ENCODE data around the gene SCAMP2. TPM values are rescaled to one million over a fixed set of nuclear protein-coding genes. Genes with fewer than 3 reads are reported as not detected.
A peak's percentile ranks its signal among the peaks of the same experiment; 100 is the strongest.

Gene SCAMP2
- total RNA-seq, 1 experiment from 2014 or later = 30.1 TPM

DNA sequence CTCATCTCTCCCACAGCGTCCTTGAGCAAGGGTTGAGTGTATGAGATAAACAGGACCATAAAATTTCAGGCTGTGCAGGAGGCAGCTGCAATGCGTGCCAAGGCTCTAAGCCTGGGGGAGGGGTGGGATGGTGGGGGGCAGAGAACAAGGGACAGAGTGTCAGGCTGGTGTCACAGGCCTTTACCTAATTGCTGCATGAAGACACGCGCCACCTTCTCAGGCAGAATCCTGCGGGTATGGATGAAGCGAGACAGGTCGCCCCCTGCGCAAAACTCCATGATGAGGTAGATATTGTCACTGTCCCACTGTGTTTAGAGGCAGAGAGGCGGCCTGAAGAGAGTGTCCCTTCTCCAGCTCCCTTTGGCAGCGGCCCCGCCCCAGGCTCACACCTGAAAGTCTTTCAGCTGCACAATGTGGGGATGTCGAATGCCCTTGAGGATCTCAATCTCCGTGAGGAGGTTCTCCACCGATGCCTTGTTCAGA lies 31.2 kb downstream of the SCAMP2 start:
- peak overlapping the region; percentile 88 for H3K4me2 ChIP-seq (ENCODE audit: low read length)
- ChIA-PET POLR2A (ENCODE audit: unreplicated experiment) (interaction anchor here (0.6 kb wide), 1 partner anchor 510 kb away, joined by 3 read pairs; no protein-coding TSS in a partner anchor), CTCF (interaction anchor here (0.6 kb wide), 1 partner anchor 61 kb away, joined by 3 read pairs; no protein-coding TSS in a partner anchor)
- no peaks in the 10 kb centered on the region for H3K27me3 ChIP-seq (ENCODE audit: low read length)
- peak overlapping the region; percentile 80 for H3K4me3 ChIP-seq (ENCODE audit: low read length)
- H3K9me2 ChIP-seq (replicated peaks; ENCODE audit: low read length) = no peaks in the 10 kb centered on the region
- DNase-seq = no peak
- H2AFZ ChIP-seq (ENCODE audit: low read length) = peak overlapping the region; percentile 88; the same call in 1 of the 2 replicates
- 0 out of 2 replicates have a peak, but pooled peaks cover 5% of the 10 kb centered on the region for H3K79me2 ChIP-seq (ENCODE audit: low read length)
- intact Hi-C loops (cut with micrococcal nuclease) = loop anchor here (10.0 kb wide), 1 partner anchor 63 kb away; the partner anchor contains the start of gene FAM219B
- H3K4me1 ChIP-seq (ENCODE audit: insufficient read depth, low read length) = peaks cover 14% of the 10 kb centered on the region
- TF ChIP-seq EZH2phosphoT487 (IDR thresholded peaks at IDR 0.05; ENCODE audit: borderline replicate concordance, low read length) (no peak), EZH2 (IDR thresholded peaks at IDR 0.05; ENCODE audit: low read length, unreplicated experiment) (no peak)
- H3K9ac ChIP-seq (ENCODE audit: low read length) = peak overlapping the region; percentile 81; the same call in 1 of the 2 replicates
- no peak overlapping the region for H3K27ac ChIP-seq (ENCODE audit: low read length)
- BruUV-seq (replicated peaks) = no TSS peak
- H3F3A ChIP-seq (ENCODE audit: low read length, unreplicated experiment) = no peaks in the 10 kb centered on the region
- no peaks in the 10 kb centered on the region for H3K9me3 ChIP-seq (ENCODE audit: low read length)
- H3K36me3 ChIP-seq (ENCODE audit: low read depth, low read length) = no peaks in the 10 kb centered on the region
- H4K20me1 ChIP-seq (ENCODE audit: low read length) = no peaks in the 10 kb centered on the region
- no peak for ATAC-seq

DNA sequence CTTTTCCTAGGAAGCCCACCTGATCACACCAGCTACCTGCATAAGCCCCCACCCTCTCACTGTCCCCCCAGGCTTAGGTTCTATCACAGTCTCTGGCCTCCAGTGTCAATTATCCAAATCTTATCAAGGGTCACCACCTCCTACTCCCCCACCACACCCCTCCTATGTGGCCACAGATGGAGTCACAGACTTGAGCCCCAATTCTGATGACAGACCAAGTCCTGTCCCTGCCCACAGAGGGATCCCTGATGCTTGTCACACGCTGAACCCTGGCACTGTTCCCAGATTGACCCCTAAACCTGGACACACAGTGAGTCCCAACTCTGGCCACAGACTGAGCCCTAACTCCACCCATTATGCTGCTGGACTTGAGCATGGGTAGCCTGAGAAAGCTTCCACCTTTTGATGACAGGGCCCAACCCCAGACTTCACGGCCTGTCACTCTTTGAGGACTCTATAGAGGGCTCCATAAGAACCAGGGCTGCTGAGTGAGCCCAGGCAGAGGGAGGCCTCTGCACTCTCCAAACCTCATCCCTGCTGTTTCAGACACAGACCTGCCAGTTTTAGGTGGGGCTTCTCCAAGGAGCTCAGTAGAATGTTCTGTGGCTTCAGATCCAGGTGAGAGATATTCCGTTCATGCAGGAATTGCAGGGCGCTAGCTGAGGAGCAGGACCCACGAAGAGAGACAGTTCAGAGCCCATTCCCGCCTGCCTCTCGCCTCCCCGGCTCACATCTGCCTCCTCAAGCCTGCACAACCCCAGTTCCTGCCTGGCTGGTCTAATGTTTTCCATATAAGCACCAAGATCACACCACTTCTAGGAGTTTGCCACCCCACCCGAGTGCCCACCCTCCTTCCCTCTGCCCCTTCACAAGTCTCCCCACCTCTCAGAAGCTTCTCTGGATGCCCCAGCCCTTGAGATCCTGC lies 32.1 kb downstream of the SCAMP2 start:
- POLR2A ChIA-PET (ENCODE audit: unreplicated experiment) = interaction anchor here (0.6 kb wide), 1 partner anchor 872 kb away, joined by 9 read pairs; no protein-coding TSS in a partner anchor
- no TSS peak for BruUV-seq (replicated peaks)
- DNase-seq (no peak), ATAC-seq (no peak)
- no peak overlapping the region for H2AFZ ChIP-seq (ENCODE audit: low read length)
- no peaks in the 10 kb centered on the region for H3F3A ChIP-seq (ENCODE audit: low read length, unreplicated experiment)
- no peaks in the 10 kb centered on the region for H3K9me3 ChIP-seq (ENCODE audit: low read length)
- no peak overlapping the region for H3K27ac ChIP-seq (ENCODE audit: low read length)
- no peaks in the 10 kb centered on the region for H4K20me1 ChIP-seq (ENCODE audit: low read length)
- H3K4me3 ChIP-seq (ENCODE audit: low read length) = no peak overlapping the region; the same call in 1 of the 2 replicates
- TF ChIP-seq EZH2phosphoT487 (IDR thresholded peaks at IDR 0.05; ENCODE audit: borderline replicate concordance, low read length) (no peak), CTCF (conservative IDR thresholded peaks at IDR 0.05; ENCODE audit: low read depth, low read length) (no peak), EZH2 (IDR thresholded peaks at IDR 0.05; ENCODE audit: low read length, unreplicated experiment) (no peak)
- 0 out of 2 replicates have a peak, but pooled peaks cover 5% of the 10 kb centered on the region for H3K79me2 ChIP-seq (ENCODE audit: low read length)
- H3K9ac ChIP-seq (ENCODE audit: low read length) = no peak overlapping the region
- H3K4me2 ChIP-seq (ENCODE audit: low read length) = no peak overlapping the region
- CTCF ChIA-PET = no interaction called here
- H3K36me3 ChIP-seq (ENCODE audit: low read depth, low read length) = no peaks in the 10 kb centered on the region
- H3K27me3 ChIP-seq (ENCODE audit: low read length) = no peaks in the 10 kb centered on the region
- peaks cover 14% of the 10 kb centered on the region for H3K4me1 ChIP-seq (ENCODE audit: insufficient read depth, low read length)
- no peaks in the 10 kb centered on the region for H3K9me2 ChIP-seq (replicated peaks; ENCODE audit: low read length)
- intact Hi-C loops (cut with micrococcal nuclease) = loop anchor here (10.0 kb wide), 1 partner anchor 64 kb away; the partner anchor contains the start of gene FAM219B
